Sigmoid colon (tissue), 4 donors: Measurements from ENCODE around the gene GPC6.

Experiments used
- EP300 ChIP-seq, 4 donors: sonication (generic); formaldehyde crosslinking; IDR thresholded peaks; one replicate each; pipeline ENCODE4 v1.6.1; 2017; ENCODE audit warnings: antibody characterized with exemption in 4 of 4
- POLR2A ChIP-seq, 2 donors: fragments of 450-650 bp; IDR thresholded peaks; one replicate each; pipeline ENCODE4 v1.6.1; 2016; ENCODE audit warnings: antibody characterized with exemption in 2 of 2, mild to moderate bottlenecking in 2 of 2, moderate library complexity in 2 of 2
- POLR2AphosphoS5 ChIP-seq, 4 donors: sonication (generic); formaldehyde crosslinking; IDR thresholded peaks; one replicate each; pipeline ENCODE4 v1.6.1; 2017; ENCODE audit warnings: antibody characterized with exemption in 4 of 4
- TF ChIP-seq, protein P1 (sequence below), 4 experiments: fragments of 450-650 bp in 3 of 4; fragments of 200-600 bp in 1 of 4; IDR thresholded peaks; one replicate each; pipeline ENCODE4 v1.5.1; 2016 to 2019; ENCODE audit warnings: antibody characterized with exemption in 4 of 4, mild to moderate bottlenecking in 3 of 4, moderate library complexity in 2 of 4

DNA sequence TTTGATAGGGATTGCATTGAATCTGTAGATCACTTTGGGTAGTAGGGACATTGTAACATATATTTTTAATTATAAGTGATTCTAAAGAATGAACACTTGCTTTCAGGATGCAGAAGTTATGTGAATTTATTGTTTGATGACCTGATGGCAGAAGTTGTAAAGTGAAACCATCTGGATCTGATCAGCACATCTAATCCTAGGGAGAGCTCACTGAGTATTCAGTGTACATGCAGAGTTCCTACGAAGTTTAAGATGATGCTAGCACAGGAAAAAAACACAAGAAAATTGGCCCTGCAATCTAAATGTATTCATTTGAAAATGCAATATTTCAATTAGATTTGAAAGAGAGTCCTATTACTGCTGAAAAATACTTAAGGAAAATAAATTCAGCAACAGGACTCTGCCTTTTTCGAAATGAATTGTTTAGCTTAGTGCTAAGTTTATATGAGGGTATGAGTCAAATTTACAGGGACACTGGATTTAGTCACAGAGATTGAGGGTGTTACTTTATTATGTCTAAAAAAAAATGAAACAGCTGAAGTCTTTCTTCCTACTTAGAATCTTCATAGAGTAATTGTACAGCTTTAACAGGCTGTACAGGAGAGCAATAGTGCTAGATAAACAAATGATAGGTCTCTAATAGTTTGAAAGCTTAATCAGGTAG is 867.2 kb downstream of the GPC6 start:
- TF ChIP-seq POLR2A (IDR thresholded peaks at IDR 0.05) (no peak), POLR2AphosphoS5 (IDR thresholded peaks at IDR 0.05) (no peak), EP300 (IDR thresholded peaks at IDR 0.05) (no peak)
- TF ChIP-seq, protein P1, sequence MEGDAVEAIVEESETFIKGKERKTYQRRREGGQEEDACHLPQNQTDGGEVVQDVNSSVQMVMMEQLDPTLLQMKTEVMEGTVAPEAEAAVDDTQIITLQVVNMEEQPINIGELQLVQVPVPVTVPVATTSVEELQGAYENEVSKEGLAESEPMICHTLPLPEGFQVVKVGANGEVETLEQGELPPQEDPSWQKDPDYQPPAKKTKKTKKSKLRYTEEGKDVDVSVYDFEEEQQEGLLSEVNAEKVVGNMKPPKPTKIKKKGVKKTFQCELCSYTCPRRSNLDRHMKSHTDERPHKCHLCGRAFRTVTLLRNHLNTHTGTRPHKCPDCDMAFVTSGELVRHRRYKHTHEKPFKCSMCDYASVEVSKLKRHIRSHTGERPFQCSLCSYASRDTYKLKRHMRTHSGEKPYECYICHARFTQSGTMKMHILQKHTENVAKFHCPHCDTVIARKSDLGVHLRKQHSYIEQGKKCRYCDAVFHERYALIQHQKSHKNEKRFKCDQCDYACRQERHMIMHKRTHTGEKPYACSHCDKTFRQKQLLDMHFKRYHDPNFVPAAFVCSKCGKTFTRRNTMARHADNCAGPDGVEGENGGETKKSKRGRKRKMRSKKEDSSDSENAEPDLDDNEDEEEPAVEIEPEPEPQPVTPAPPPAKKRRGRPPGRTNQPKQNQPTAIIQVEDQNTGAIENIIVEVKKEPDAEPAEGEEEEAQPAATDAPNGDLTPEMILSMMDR (IDR thresholded peaks at IDR 0.05), result no peak
